GM12892 (cell line): Measurements from ENCODE around the gene MEG3.

ENCODE experiments used
- DNase-seq: peaks from one replicate; pipeline ENCODE4 v3.0.0; 2011; ENCODE audit not compliant: insufficient read length
- FAIRE-seq: peaks from 2 replicates; lab custom pipeline; 2011; peaks lifted over from hg19 to GRCh38; lab: Jason Lieb, UNC
- POLR2A ChIP-seq: IDR thresholded peaks from 2 replicates; pipeline ENCODE4 v1.6.1; 2011; ENCODE audit warnings: low read depth, low read length, control low read depth
- POLR2AphosphoS5 ChIP-seq: IDR thresholded peaks from 2 replicates; pipeline ENCODE4 v1.6.1; 2011; ENCODE audit warnings: low read depth, low read length, control low read depth
- TAF1 ChIP-seq: IDR thresholded peaks from 2 replicates; pipeline ENCODE4 v1.6.1; 2011; ENCODE audit warnings: low read depth, mild to moderate bottlenecking, control low read depth, low read length, borderline replicate concordance

Gene MEG3

DNA sequence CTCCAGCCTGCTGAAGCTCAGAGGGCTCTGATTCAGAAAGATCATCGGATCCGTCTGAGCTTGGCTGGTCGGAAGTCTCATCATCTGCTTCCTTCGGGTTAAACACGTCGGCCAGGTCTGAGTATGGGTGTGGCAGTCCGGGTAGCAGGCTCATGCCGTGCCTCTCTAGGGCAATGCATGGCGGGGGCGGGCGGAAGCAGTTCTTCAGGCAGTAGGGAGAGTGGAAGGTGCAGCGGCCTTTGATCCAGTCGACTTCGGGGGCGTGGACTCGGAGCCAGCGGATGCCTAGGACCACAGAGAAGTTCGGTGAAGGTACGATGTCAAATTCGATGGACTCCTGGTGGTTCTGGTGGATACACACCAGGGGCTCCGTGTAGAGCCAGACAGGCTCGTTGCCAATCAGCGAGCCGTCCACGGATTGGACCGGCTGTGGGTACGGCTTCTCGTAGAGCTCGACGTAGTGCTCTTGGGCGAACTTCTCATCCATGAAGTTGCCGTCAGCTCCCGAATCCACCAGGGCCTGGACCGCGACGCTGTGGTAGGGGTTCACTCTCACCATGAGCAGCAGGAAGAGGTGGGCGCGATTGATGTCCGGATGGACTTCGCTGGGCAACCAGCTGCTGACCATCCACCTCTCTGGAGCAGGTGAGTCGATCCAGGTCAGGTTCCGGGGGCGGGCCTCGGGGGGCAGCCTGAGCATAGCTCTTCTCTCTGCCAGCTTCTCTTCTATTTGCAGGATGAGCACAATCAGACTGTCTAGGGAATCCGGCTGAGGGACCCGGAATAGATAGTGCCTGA lies 57.3 kb downstream of the MEG3 start:
- DNase-seq: no peak
- no peak for FAIRE-seq
- TF ChIP-seq POLR2A (no peak), TAF1 (no peak), POLR2AphosphoS5 (no peak)

DNA sequence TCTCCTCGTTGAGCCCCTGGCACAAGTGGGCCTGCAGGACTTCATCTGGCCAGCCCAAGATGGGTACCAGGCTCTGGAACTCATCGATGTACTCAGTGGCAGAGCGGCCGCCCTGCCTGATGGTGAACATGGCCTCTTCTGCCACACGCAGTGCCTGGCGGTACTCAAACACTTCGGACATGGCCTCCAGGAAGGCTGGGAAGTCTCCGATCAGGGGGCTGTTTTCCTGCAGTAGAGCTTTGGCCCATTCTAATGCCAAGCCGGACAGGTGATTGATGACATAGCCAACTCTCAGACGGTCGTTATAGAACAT lies 57.8 kb downstream of the MEG3 start:
- no peak for DNase-seq
- FAIRE-seq: no peak
- TF ChIP-seq POLR2AphosphoS5: no peak
- no peak for TF ChIP-seq POLR2A
- no peak for TF ChIP-seq TAF1

DNA sequence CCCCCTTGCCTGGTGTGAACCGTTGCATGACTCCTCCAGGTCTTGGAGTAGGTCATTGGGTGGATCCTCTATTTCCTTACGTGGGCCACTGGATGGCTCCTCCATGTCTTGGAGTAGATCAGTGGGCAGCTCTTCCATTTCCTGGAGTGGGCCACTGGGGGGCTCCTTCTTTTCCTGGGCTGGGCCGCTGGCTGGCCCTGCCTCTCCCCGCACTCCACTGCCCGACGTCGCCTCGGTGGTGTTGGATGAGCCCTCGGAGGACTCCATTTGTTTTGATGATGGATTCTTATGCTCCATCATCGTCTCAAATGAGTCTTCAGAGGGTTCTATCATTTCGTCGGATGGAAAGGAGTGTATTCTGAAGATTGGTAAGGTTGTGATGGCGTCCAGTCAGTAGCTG lies 58.5 kb downstream of the MEG3 start:
- no peak for DNase-seq
- TF ChIP-seq POLR2AphosphoS5 (no peak), POLR2A (no peak), TAF1 (no peak)
- FAIRE-seq: no peak

DNA sequence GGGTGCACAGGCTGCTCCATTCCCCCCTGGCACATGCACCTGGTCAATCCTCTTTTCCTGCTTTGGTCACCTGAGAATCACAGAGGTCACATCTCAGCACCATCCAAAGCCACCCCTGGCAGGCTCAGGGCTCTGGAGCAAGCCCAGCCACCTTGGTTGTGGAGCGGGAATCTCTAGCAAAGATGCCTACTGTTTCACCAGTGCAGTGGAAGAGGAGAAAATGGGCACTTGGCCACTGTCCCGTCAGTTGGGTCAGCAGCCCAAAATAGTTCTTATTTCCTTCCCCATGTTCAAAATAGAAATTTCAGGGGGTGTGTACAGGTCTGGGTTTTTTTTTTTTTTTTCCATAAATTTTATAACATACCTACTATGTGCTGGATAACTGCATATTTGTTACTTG lies 59.3 kb downstream of the MEG3 start:
- FAIRE-seq (no peak), DNase-seq (no peak)
- TF ChIP-seq POLR2A: no peak
- no peak for TF ChIP-seq POLR2AphosphoS5
- TF ChIP-seq TAF1: no peak

DNA sequence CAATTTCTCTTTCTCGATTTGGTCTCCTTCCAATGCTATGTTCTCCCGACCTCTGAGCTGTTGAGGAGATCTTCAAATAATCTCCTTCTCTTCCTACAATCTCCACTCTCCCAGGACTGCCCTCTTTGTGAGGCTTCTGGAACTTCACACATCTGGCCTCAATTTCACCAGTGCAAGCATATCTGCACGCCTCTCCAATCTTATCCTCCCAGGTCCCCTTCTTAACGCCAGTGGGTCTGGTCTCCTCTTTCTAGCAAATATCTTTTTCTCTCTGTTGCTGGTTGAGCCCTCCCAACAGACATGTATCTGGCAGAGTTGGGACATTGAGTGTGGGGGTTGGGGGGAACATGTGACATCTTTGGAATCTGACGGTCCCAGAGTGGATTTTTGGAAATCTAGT lies 59.7 kb downstream of the MEG3 start:
- TF ChIP-seq TAF1 (no peak), POLR2AphosphoS5 (no peak), POLR2A (no peak)
- DNase-seq (no peak), FAIRE-seq (no peak)

DNA sequence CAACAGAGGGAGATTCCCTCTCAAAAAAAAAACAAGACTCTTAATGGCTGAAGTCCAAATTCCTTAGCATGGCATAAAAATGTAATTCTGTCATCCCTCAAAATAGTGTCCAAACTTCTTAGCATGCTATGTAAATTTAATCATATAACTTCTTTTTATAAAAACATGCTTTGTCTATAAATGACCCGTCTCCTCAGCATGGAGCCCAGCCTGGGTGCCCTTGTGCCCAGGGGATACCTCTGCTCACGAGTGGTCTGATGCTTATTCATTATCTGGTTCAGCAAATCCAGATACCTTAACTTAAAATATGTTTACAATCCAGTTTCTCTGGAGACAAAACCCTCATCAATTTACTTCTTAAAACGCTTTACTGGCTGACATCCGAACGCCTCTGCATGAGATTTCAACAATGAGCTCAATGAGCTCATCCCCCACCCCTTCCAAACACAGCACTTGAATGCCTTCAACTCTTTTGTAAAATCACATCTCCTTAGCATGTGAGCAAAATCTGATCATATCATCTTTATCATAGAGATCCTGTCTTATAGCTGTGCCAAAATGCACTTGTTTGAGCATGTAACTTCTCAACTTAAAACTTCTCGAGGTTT lies 61.9 kb downstream of the MEG3 start:
- no peak for TF ChIP-seq TAF1
- TF ChIP-seq POLR2AphosphoS5: no peak
- no peak for TF ChIP-seq POLR2A
- FAIRE-seq (no peak), DNase-seq (no peak)

DNA sequence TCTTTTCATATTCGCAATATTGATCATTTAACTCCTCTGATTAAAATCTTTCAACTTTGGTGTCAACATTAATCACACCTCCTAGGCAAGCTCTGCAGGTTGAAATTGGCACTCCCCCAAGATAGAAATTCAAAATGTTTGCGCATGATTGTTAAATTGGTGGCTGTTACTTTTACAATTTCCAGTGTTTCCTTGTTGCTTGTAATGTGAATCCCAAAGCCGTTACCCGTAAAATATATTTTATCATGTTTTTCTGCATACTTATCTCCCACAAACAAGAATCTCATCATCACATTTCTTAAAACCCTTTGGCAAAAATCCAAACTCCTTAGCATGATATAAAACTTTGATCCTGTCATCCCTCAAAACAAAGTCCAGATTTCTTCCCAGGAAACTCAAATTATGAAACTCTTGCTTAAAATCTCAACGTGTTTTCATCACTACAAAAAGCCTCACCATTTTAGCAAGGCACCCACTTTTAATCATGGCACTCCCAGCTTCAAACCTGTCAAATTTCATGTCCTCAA lies 62.9 kb downstream of the MEG3 start:
- TF ChIP-seq POLR2AphosphoS5: no peak
- TF ChIP-seq POLR2A: no peak
- TF ChIP-seq TAF1: no peak
- DNase-seq (no peak), FAIRE-seq (no peak)

DNA sequence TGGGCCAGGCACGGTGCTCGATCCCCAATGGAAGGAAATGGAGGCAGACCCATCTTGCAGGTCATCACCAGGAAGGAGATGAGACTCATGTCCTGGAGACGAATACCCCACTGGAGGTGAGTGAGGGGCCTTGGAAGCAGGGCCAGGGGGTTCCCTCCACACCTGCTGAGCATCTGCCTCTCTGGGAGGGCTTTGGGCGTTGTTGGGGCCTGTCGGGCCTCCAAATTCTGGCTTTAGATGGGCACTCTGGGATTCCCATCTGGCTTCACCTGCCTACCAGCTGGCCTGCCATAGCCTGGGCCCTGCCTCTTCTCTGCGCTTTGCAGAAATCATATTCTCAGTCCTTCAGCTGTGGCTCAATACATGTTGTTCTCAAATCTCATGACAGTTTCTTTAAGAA lies 63.7 kb downstream of the MEG3 start:
- FAIRE-seq: no peak
- no peak for DNase-seq
- TF ChIP-seq POLR2AphosphoS5 (no peak), POLR2A (no peak), TAF1 (no peak)

DNA sequence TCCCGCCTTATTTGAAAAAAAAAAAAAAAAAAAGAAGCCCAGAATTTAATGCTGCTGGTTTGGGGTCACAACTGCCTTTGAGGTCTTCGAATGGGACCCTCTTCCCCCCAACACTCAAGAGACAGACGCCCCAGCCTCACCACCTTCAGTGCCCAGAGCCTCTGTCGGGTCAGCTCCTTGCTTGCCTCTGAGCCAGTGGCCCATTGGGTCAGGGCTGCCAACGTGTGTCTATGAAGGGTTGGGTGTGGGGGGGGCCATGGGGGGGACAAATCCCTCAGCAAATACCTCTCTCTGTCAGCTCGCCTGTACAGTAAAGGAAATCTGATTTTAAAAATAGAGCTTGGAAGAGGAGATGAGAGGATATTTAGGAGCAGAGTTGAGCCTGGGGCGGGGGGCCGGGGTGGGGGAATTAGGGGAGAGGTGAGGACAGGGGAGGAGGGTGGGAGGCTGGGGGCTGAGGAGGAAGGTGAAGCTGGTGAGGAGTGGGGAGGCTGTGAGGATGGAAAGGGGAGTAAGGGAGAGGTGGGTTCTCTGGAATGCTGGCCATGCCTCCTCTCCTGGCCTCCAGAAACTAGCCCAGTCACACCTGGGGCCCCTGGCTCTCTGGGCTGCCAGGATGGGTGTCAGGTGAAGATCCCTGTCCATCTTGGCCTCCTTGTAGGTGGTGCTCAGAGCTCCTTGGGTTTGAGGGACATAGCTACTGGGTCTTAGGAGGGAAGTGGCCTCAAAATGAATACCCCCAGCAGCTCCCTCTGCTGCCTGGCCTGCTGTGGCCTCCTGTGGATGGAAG lies 64.3 kb downstream of the MEG3 start:
- no peak for DNase-seq
- TF ChIP-seq TAF1 (no peak), POLR2AphosphoS5 (no peak), POLR2A (no peak)
- no peak for FAIRE-seq

DNA sequence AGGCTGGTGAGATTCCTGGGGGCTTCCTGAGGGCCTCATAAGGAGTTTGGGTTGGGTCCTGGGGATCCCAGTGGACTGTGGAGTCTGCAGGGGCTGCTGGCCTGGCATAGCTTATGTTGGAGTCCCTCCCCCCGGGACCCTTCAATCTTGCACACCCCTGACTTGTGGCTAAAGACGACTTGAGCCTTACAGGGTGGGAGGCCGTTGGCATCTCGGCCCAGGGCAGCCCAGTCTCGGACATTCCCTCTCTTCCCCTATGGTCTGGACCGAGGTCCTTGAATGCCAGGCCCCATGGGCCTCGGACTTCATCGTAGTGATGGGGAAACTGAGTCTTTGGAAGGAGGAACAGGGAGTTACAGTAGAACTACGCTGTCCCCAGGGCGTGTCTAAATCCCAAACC lies 65.1 kb downstream of the MEG3 start:
- DNase-seq: no peak
- FAIRE-seq: no peak
- TF ChIP-seq POLR2A: no peak
- no peak for TF ChIP-seq TAF1
